Effector CD4-positive, alpha-beta T cell (primary cell): ENCODE measurements around the gene TTBK2.
"Not testable (repeated sequence)": the region's sequence is repeated elsewhere in the genome, so short reads cannot be mapped to it uniquely, and the experiment has no call there.

Source experiments
- DNase-seq: peaks from one replicate; pipeline ENCODE4 v3.0.0-alpha.2; 2020
- total RNA-seq: gene quantifications from one replicate; lab custom pipeline; 2026; lab: John Stamatoyannopoulos, UW

The TTBK2 gene
- total RNA-seq: 51.6 reads per million, percentile 69 among the genes with 10 or more reads in this experiment

GRCh38 chr15:42920519-42921341, at the start of gene TTBK2:
TTBK2 (minus strand) TSS chr15:42920778; CDS start chr15:42878617, 42,161 bp downstream.
- peak; percentile 96 for DNase-seq

GRCh38 chr15:42964476-42964875, 43.9 kb upstream of the TTBK2 start:
- no peak for DNase-seq

GRCh38 chr15:42955518-42955917, 34.9 kb upstream of the TTBK2 start:
- DNase-seq: no peak

- DNase-seq: no peak
These were observed 33.7 kb upstream of the TTBK2 start for GRCh38 chr15:42954291-42954690.

GRCh38 chr15:42948898-42949297, 28.3 kb upstream of the TTBK2 start:
- DNase-seq: not testable (repeated sequence)

- no peak for DNase-seq
These were observed 19.9 kb upstream of the TTBK2 start for GRCh38 chr15:42940527-42940926.

GRCh38 chr15:42939841-42940240, 19.3 kb upstream of the TTBK2 start:
- DNase-seq: no peak

- no peak for DNase-seq
These were observed 16.6 kb upstream of the TTBK2 start for GRCh38 chr15:42937143-42937542.

GRCh38 chr15:42933886-42934667, 13.5 kb upstream of the TTBK2 start:
- DNase-seq: no peak

- no peak for DNase-seq
These were observed 12.4 kb upstream of the TTBK2 start for GRCh38 chr15:42932833-42933515.

- no peak for DNase-seq
These were observed 11.3 kb upstream of the TTBK2 start for GRCh38 chr15:42931702-42932486.

GRCh38 chr15:42929306-42929848, 8.8 kb upstream of the TTBK2 start:
- DNase-seq: no peak

- DNase-seq: peak; percentile 30
These were observed 759 bp upstream of the TTBK2 start for GRCh38 chr15:42921342-42921731.

- DNase-seq: peak; percentile 28
These were observed 619 bp downstream of the TTBK2 start for GRCh38 chr15:42919799-42920518.

- DNase-seq: no peak
These were observed 1.3 kb downstream of the TTBK2 start for GRCh38 chr15:42919308-42919707.

- no peak for DNase-seq
These were observed 2.5 kb downstream of the TTBK2 start for GRCh38 chr15:42918047-42918446.

GRCh38 chr15:42915654-42916315, 4.8 kb downstream of the TTBK2 start:
- no peak for DNase-seq

- no peak for DNase-seq
These were observed 5.7 kb downstream of the TTBK2 start for GRCh38 chr15:42914728-42915497.

GRCh38 chr15:42911058-42911592, 9.5 kb downstream of the TTBK2 start:
- no peak for DNase-seq

- DNase-seq: no peak
These were observed 12.0 kb downstream of the TTBK2 start for GRCh38 chr15:42908538-42908937.
